ENCODE results near the gene USP3. TPM values are rescaled to one million over a fixed set of nuclear protein-coding genes. Genes with fewer than 3 reads are reported as not detected.

The USP3 gene
- total and polyA plus RNA-seq, 4 donors: 8.5 to 25.4 (median 14.8) TPM

- Histone ChIP-seq H3K9ac (ENCODE audit: low read depth in 1 of 2, low read length in 2 of 2) (no peak overlapping the region), H3K9me3 (ENCODE audit: control insufficient read depth in 4 of 4, low read length in 3 of 4) (no peaks in the 10 kb centered on the region), H3K4me1 (ENCODE audit: control insufficient read depth in 4 of 4, insufficient read depth in 4 of 4, low read length in 3 of 4) (peaks cover 11 to 50% (median 38%) of the 10 kb centered on the region in 4 donors), H3K4me3 (ENCODE audit: low read depth in 1 of 3, low read length in 3 of 3) (no peak overlapping the region), H3K36me3 (ENCODE audit: control insufficient read depth in 4 of 4, insufficient read depth in 3 of 4, low read depth in 1 of 4, low read length in 3 of 4) (no peaks in the 10 kb centered on the region), H3K27me3 (ENCODE audit: control insufficient read depth in 4 of 4, insufficient read depth in 4 of 4, low read length in 3 of 4) (no peaks in the 10 kb centered on the region), H3K27ac (ENCODE audit: low read depth in 1 of 2, low read length in 2 of 2) (no peak overlapping the region)
- no peak for TF ChIP-seq JUND (IDR thresholded peaks at IDR 0.05)
- DNase-seq (ENCODE audit: low spot score): no peak
- WGBS: 85% methylated on average over 1 of the region's 1 CpG
These were observed 13.2 kb downstream of the USP3 start for GRCh38 chr15:63517628-63518027.

GRCh38 chr15:63519041-63519440, 14.6 kb downstream of the USP3 start:
- TF ChIP-seq RXRA (IDR thresholded peaks at IDR 0.05) (no peak), TAF1 (conservative IDR thresholded peaks at IDR 0.05) (no peak), SP1 (IDR thresholded peaks at IDR 0.05) (no peak), REST (IDR thresholded peaks at IDR 0.05) (no peak), HNF4G (IDR thresholded peaks at IDR 0.05) (no peak), FOXA1 (IDR thresholded peaks at IDR 0.05) (no peak), FOXA2 (IDR thresholded peaks at IDR 0.05) (no peak), CTCF (IDR thresholded peaks at IDR 0.05; ENCODE audit: low read depth, low read length, missing input control) (no peak), YY1 (IDR thresholded peaks at IDR 0.05) (no peak), ATF3 (IDR thresholded peaks at IDR 0.05) (no peak), ZBTB33 (IDR thresholded peaks at IDR 0.05) (no peak), HNF4A (conservative IDR thresholded peaks at IDR 0.05) (no peak), JUND (IDR thresholded peaks at IDR 0.05) (no peak)
- no peaks in the 10 kb centered on the region for H3K36me3 ChIP-seq (ENCODE audit: control insufficient read depth in 4 of 4, insufficient read depth in 3 of 4, low read depth in 1 of 4, low read length in 3 of 4)
- peaks cover 16 to 54% (median 44%) of the 10 kb centered on the region in 4 donors for H3K4me1 ChIP-seq (ENCODE audit: control insufficient read depth in 4 of 4, insufficient read depth in 4 of 4, low read length in 3 of 4)
- no peaks in the 10 kb centered on the region for H3K9me3 ChIP-seq (ENCODE audit: control insufficient read depth in 4 of 4, low read length in 3 of 4)
- H3K4me3 ChIP-seq (ENCODE audit: low read depth in 1 of 3, low read length in 3 of 3): no peak overlapping the region
- H3K27ac ChIP-seq (ENCODE audit: low read depth in 1 of 2, low read length in 2 of 2): no peak overlapping the region
- no peak for DNase-seq (ENCODE audit: low spot score)
- H3K27me3 ChIP-seq (ENCODE audit: control insufficient read depth in 4 of 4, insufficient read depth in 4 of 4, low read length in 3 of 4): no peaks in the 10 kb centered on the region
- no peak overlapping the region for H3K9ac ChIP-seq (ENCODE audit: low read depth in 1 of 2, low read length in 2 of 2)
- WGBS: 98% methylated on average over 4 of the region's 4 CpGs

All from liver (tissue), 9 donors.